ENCODE data around the gene ZNF331.

DNA sequence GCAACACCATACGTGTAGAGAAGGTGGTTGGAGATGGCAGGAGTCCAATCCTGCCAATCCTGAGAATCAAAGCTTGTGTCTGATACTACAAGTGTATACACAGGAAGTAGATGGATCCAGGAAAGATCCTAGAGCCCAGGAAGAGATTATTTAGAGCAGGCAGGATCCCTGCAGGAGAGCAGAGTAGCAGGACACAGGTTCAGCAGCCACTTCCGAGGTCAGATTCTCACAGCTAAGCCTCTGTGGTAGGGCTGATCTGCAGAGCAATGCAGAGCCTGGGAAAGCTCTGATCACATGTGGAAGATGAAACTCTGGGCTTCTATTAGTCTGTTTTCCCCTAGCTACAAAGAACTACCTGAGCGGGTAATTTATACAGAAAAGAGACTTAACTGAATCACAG, 28.5 kb upstream of the ZNF331 start:
- TF ChIP-seq, protein P1, sequence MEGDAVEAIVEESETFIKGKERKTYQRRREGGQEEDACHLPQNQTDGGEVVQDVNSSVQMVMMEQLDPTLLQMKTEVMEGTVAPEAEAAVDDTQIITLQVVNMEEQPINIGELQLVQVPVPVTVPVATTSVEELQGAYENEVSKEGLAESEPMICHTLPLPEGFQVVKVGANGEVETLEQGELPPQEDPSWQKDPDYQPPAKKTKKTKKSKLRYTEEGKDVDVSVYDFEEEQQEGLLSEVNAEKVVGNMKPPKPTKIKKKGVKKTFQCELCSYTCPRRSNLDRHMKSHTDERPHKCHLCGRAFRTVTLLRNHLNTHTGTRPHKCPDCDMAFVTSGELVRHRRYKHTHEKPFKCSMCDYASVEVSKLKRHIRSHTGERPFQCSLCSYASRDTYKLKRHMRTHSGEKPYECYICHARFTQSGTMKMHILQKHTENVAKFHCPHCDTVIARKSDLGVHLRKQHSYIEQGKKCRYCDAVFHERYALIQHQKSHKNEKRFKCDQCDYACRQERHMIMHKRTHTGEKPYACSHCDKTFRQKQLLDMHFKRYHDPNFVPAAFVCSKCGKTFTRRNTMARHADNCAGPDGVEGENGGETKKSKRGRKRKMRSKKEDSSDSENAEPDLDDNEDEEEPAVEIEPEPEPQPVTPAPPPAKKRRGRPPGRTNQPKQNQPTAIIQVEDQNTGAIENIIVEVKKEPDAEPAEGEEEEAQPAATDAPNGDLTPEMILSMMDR (IDR thresholded peaks at IDR 0.05; ENCODE audit: insufficient read depth, low read length, poor library complexity, severe bottlenecking), result no peak
- TF ChIP-seq EZH2phosphoT487 (conservative IDR thresholded peaks at IDR 0.05; ENCODE audit: low read length), result no peak

Measured in SU-DHL-6 (cell line).